Activated CD4-positive, alpha-beta memory T cell treated with anti-CD3 and anti-CD28 coated beads for 36 hours (primary cell): ENCODE measurements around the gene CEP63. TPM values are rescaled to one million over a fixed set of nuclear protein-coding genes. Genes with fewer than 3 reads are reported as not detected.

Source experiments
- CTCF ChIA-PET: fragments of 350-600 bp; sonication (Branson Sonifier 250); formaldehyde crosslinking; loops from one replicate; lab custom pipeline; 2021; ENCODE audit warnings: antibody characterized with exemption, inconsistent platforms; lab: Charles Lee
- POLR2A ChIA-PET: fragments of 350-600 bp; sonication (Branson Sonifier 250); formaldehyde crosslinking; loops from one replicate; lab custom pipeline; 2021; ENCODE audit warnings: antibody characterized with exemption; lab: Charles Lee
- DNase-seq: peaks from one replicate; pipeline ENCODE4 v3.0.0-alpha.2; 2020
- H3K27ac Mint-ChIP-seq: one replicate; pipeline ENCODE4 v1.8.0; 2021; ENCODE audit warnings: mixed read lengths
- H3K27me3 Mint-ChIP-seq: one replicate; pipeline ENCODE4 v1.8.0; 2021; ENCODE audit warnings: mixed read lengths
- H3K36me3 Mint-ChIP-seq: one replicate; pipeline ENCODE4 v1.8.0; 2021; ENCODE audit warnings: mixed read lengths
- H3K4me1 Mint-ChIP-seq: one replicate; pipeline ENCODE4 v1.8.0; 2021; ENCODE audit warnings: low read depth, mixed read lengths
- H3K4me3 Mint-ChIP-seq: one replicate; pipeline ENCODE4 v1.8.0; 2021; ENCODE audit warnings: mild to moderate bottlenecking, mixed read lengths
- H3K9me3 Mint-ChIP-seq: one replicate; pipeline ENCODE4 v1.8.0; 2021; ENCODE audit warnings: mixed read lengths
- intact Hi-C: fragments of 100-400 bp; cut with micrococcal nuclease; formaldehyde crosslinking; loops from one replicate; pipeline ENCODE4 v1.15.1; 2023
- total RNA-seq, 2 experiments: library from RNA; stranded (reverse); gene quantifications; one replicate each; pipeline ENCODE4 v1.2.3, GENCODE V29; 2021

CEP63 gene
- total RNA-seq, 2 experiments from 2014 or later, result 22.4 to 23.7 TPM

GRCh38 chr3:134485075-134485717, 661 bp upstream of the CEP63 start:
- CTCF ChIA-PET, result interaction anchor here (1.9 to 5.5 kb wide), 5 partner anchors 9 to 287 kb away, joined by 7 to 38 read pairs (median 23); no protein-coding TSS in a partner anchor
- H3K4me1 Mint-ChIP-seq, result peaks cover 47% of the 10 kb centered on the region
- no peaks in the 10 kb centered on the region for H3K9me3 Mint-ChIP-seq
- H3K36me3 Mint-ChIP-seq, result peaks cover 17% of the 10 kb centered on the region
- H3K27me3 Mint-ChIP-seq, result no peaks in the 10 kb centered on the region
- H3K27ac Mint-ChIP-seq, result peak overlapping the region; percentile 97
- DNase-seq, result no peak
- H3K4me3 Mint-ChIP-seq, result peak overlapping the region; percentile 87
- POLR2A ChIA-PET, result interaction anchor here (1.0 to 1.6 kb wide), 7 partner anchors 8 to 246 kb away, joined by 3 to 7 read pairs (median 5); partner anchors contain the start of gene RYK
- intact Hi-C loops, result loop anchor here (1.0 to 10.0 kb wide), 5 partner anchors 113 to 1763 kb away; partner anchors contain the start of genes AMOTL2, MSL2, NPHP3 and RYK

GRCh38 chr3:134486577-134487041, 752 bp downstream of the CEP63 start:
- POLR2A ChIA-PET, result interaction anchor here (1.0 to 1.6 kb wide), 6 partner anchors 10 to 247 kb away, joined by 3 to 7 read pairs (median 5); partner anchors contain the start of gene RYK
- intact Hi-C loops, result loop anchor here (1.0 to 10.0 kb wide), 10 partner anchors 10 to 1764 kb away; partner anchors contain the start of genes AMOTL2, CDV3, MSL2 and NPHP3
- H3K36me3 Mint-ChIP-seq, result peaks cover 8% of the 10 kb centered on the region

GRCh38 chr3:134487406-134487805, 1.5 kb downstream of the CEP63 start:
- no peaks in the 10 kb centered on the region for H3K27me3 Mint-ChIP-seq
- no peak for DNase-seq
- H3K27ac Mint-ChIP-seq, result peak overlapping the region; percentile 77
- H3K4me3 Mint-ChIP-seq, result peak overlapping the region; percentile 87
- CTCF ChIA-PET, result interaction anchor here (0.9 to 2.2 kb wide), 4 partner anchors 10 to 289 kb away, joined by 4 to 9 read pairs (median 6); no protein-coding TSS in a partner anchor
- peaks cover 7% of the 10 kb centered on the region for H3K36me3 Mint-ChIP-seq
- intact Hi-C loops, result loop anchor here (1.0 to 10.0 kb wide), 6 partner anchors 9 to 1765 kb away; partner anchors contain the start of genes AMOTL2, MSL2 and NPHP3
- H3K4me1 Mint-ChIP-seq, result peaks cover 48% of the 10 kb centered on the region
- POLR2A ChIA-PET, result no interaction called here
- no peaks in the 10 kb centered on the region for H3K9me3 Mint-ChIP-seq

More at GRCh38 chr3:134486577-134487041, 752 bp downstream of the CEP63 start:
- Mint-ChIP-seq H3K27me3 (no peaks in the 10 kb centered on the region), H3K4me3 (peak overlapping the region; percentile 87), H3K4me1 (peaks cover 48% of the 10 kb centered on the region), H3K27ac (peak overlapping the region; percentile 97), H3K9me3 (no peaks in the 10 kb centered on the region)
- CTCF ChIA-PET, result interaction anchor here (1.0 to 5.0 kb wide), 5 partner anchors 10 to 288 kb away, joined by 3 to 24 read pairs (median 7); no protein-coding TSS in a partner anchor
- no peak for DNase-seq

- intact Hi-C loops, result no loop called here
- DNase-seq, result no peak
- H3K27me3 Mint-ChIP-seq, result no peaks in the 10 kb centered on the region
- H3K4me3 Mint-ChIP-seq, result no peak overlapping the region
- H3K9me3 Mint-ChIP-seq, result no peaks in the 10 kb centered on the region
- peaks cover 39% of the 10 kb centered on the region for H3K4me1 Mint-ChIP-seq
- ChIA-PET CTCF (interaction anchor here (1.5 kb wide), 1 partner anchor 14 kb away, joined by 4 read pairs; no protein-coding TSS in a partner anchor), POLR2A (no interaction called here)
- no peak overlapping the region for H3K27ac Mint-ChIP-seq
- peaks cover 38% of the 10 kb centered on the region for H3K36me3 Mint-ChIP-seq
These were observed 8.6 kb downstream of the CEP63 start for GRCh38 chr3:134494495-134494894.

GRCh38 chr3:134495980-134496379, 10.1 kb downstream of the CEP63 start:
- DNase-seq, result no peak
- no peak overlapping the region for H3K4me3 Mint-ChIP-seq
- intact Hi-C loops, result loop anchor here (1.0 kb wide), 1 partner anchor 9 kb away; no protein-coding TSS in a partner anchor
- H3K27me3 Mint-ChIP-seq, result no peaks in the 10 kb centered on the region
- H3K36me3 Mint-ChIP-seq, result peaks cover 48% of the 10 kb centered on the region
- CTCF ChIA-PET, result interaction anchor here (1.1 kb wide), 1 partner anchor 22 kb away, joined by 3 read pairs; no protein-coding TSS in a partner anchor
- POLR2A ChIA-PET, result no interaction called here
- H3K9me3 Mint-ChIP-seq, result peaks cover 3% of the 10 kb centered on the region
- H3K27ac Mint-ChIP-seq, result no peak overlapping the region
- peaks cover 44% of the 10 kb centered on the region for H3K4me1 Mint-ChIP-seq

GRCh38 chr3:134496471-134497071, 10.7 kb downstream of the CEP63 start:
- Mint-ChIP-seq H3K36me3 (peaks cover 54% of the 10 kb centered on the region), H3K4me1 (peaks cover 43% of the 10 kb centered on the region), H3K4me3 (no peak overlapping the region), H3K9me3 (peaks cover 5% of the 10 kb centered on the region), H3K27ac (no peak overlapping the region), H3K27me3 (no peaks in the 10 kb centered on the region)
- intact Hi-C loops, result loop anchor here (1.0 kb wide), 1 partner anchor 9 kb away; no protein-coding TSS in a partner anchor
- POLR2A ChIA-PET, result no interaction called here
- DNase-seq, result no peak
- CTCF ChIA-PET, result no interaction called here

GRCh38 chr3:134503266-134503665, 17.4 kb downstream of the CEP63 start:
- ChIA-PET CTCF (interaction anchor here (1.9 kb wide), 1 partner anchor 30 kb away, joined by 5 read pairs; no protein-coding TSS in a partner anchor), POLR2A (no interaction called here)
- no peak for DNase-seq
- Mint-ChIP-seq H3K27ac (no peak overlapping the region), H3K9me3 (peaks cover 33% of the 10 kb centered on the region), H3K27me3 (no peaks in the 10 kb centered on the region), H3K4me1 (peaks cover 30% of the 10 kb centered on the region), H3K4me3 (no peak overlapping the region), H3K36me3 (peaks cover 72% of the 10 kb centered on the region)
- intact Hi-C loops, result no loop called here

GRCh38 chr3:134504132-134504531, 18.3 kb downstream of the CEP63 start:
- no peak overlapping the region for H3K4me3 Mint-ChIP-seq
- H3K36me3 Mint-ChIP-seq, result peaks cover 73% of the 10 kb centered on the region
- POLR2A ChIA-PET, result no interaction called here
- intact Hi-C loops, result no loop called here
- peaks cover 24% of the 10 kb centered on the region for H3K4me1 Mint-ChIP-seq
- H3K9me3 Mint-ChIP-seq, result peaks cover 33% of the 10 kb centered on the region
- DNase-seq, result no peak
- H3K27me3 Mint-ChIP-seq, result no peaks in the 10 kb centered on the region
- H3K27ac Mint-ChIP-seq, result no peak overlapping the region
- CTCF ChIA-PET, result interaction anchor here (1.9 kb wide), 1 partner anchor 31 kb away, joined by 5 read pairs; no protein-coding TSS in a partner anchor

GRCh38 chr3:134505485-134505884, 19.6 kb downstream of the CEP63 start:
- H3K27me3 Mint-ChIP-seq, result no peaks in the 10 kb centered on the region
- ChIA-PET POLR2A (no interaction called here), CTCF (interaction anchor here (1.3 kb wide), 1 partner anchor 14 kb away, joined by 3 read pairs; no protein-coding TSS in a partner anchor)
- peaks cover 19% of the 10 kb centered on the region for H3K4me1 Mint-ChIP-seq
- peaks cover 33% of the 10 kb centered on the region for H3K9me3 Mint-ChIP-seq
- H3K36me3 Mint-ChIP-seq, result peaks cover 70% of the 10 kb centered on the region
- DNase-seq, result no peak
- no peak overlapping the region for H3K4me3 Mint-ChIP-seq
- intact Hi-C loops, result no loop called here
- H3K27ac Mint-ChIP-seq, result no peak overlapping the region

GRCh38 chr3:134511500-134511899, 25.6 kb downstream of the CEP63 start:
- no peaks in the 10 kb centered on the region for H3K27me3 Mint-ChIP-seq
- no peak overlapping the region for H3K27ac Mint-ChIP-seq
- H3K9me3 Mint-ChIP-seq, result no peaks in the 10 kb centered on the region
- no peak overlapping the region for H3K4me3 Mint-ChIP-seq
- ChIA-PET POLR2A (no interaction called here), CTCF (no interaction called here)
- H3K4me1 Mint-ChIP-seq, result peaks cover 8% of the 10 kb centered on the region
- DNase-seq, result no peak
- intact Hi-C loops, result no loop called here
- peaks cover 53% of the 10 kb centered on the region for H3K36me3 Mint-ChIP-seq

- Mint-ChIP-seq H3K4me3 (no peak overlapping the region), H3K36me3 (peaks cover 38% of the 10 kb centered on the region), H3K27ac (no peak overlapping the region), H3K4me1 (peaks cover 6% of the 10 kb centered on the region), H3K27me3 (no peaks in the 10 kb centered on the region), H3K9me3 (peaks cover 11% of the 10 kb centered on the region)
- ChIA-PET CTCF (no interaction called here), POLR2A (no interaction called here)
- DNase-seq, result no peak
- intact Hi-C loops, result no loop called here
These were observed 31.0 kb downstream of the CEP63 start for GRCh38 chr3:134516905-134517304.

GRCh38 chr3:134517791-134518190, 31.9 kb downstream of the CEP63 start:
- DNase-seq, result no peak
- POLR2A ChIA-PET, result no interaction called here
- Mint-ChIP-seq H3K9me3 (peaks cover 19% of the 10 kb centered on the region), H3K27ac (no peak overlapping the region), H3K4me1 (peaks cover 6% of the 10 kb centered on the region), H3K36me3 (peaks cover 40% of the 10 kb centered on the region), H3K27me3 (no peaks in the 10 kb centered on the region), H3K4me3 (no peak overlapping the region)
- CTCF ChIA-PET, result no interaction called here
- intact Hi-C loops, result no loop called here
